GM21717 (cell line): ENCODE measurements around the gene EML2.
"Not testable (repeated sequence)": the region's sequence is repeated elsewhere in the genome, so short reads cannot be mapped to it uniquely, and the experiment has no call there.

Experiments
- ATAC-seq: cut with Tn5 transposase; IDR thresholded peaks from one replicate; pipeline ENCODE4 v1.9.1; 2021; ENCODE audit warnings: mild to moderate bottlenecking, moderate library complexity; ENCODE audit not compliant: unreplicated experiment

EML2 gene

DNA sequence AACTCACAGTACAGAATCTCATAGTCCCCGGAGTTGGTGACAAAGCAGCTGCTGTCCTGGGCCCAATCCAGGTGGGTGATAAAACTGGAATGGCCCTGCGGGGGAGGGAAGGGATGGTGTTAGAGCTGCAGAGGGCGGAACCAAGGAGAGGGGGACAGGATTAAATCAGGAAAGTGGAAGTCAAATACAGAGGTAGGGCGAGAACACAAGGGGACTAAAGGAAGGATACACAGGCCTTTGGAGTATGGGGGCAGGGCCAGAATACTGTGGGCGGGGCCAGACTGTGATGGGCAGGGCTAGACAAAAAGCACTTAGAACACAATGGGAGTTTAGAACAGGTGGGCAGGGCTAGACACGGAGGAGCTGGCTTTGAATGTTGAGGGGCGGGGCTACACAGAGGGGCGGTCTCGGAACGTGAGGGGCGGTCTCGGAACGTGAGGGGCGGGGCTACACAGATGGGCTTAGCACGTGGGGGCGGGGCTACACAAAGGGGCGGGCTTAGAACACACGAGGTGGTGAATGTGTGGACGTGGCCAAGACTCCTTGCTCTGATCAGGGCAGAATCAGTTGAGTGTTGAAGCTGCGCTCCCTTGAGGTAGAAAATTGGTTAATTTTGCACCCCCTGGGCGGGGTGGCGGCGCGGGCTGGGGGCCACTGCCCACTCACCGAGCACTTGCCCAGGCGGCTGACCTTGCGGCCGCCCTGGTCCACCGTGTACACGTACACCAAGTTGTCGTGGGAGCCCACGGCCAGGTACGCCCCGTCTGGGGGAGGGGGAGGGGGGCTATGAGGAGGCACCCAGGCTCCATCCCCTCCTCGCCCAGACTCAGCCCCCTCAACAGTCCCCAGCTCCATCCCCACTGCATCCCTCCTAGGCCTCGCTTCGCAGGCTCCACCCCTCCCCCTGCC lies 23.1 kb downstream of the EML2 start:
- ATAC-seq = no peak

DNA sequence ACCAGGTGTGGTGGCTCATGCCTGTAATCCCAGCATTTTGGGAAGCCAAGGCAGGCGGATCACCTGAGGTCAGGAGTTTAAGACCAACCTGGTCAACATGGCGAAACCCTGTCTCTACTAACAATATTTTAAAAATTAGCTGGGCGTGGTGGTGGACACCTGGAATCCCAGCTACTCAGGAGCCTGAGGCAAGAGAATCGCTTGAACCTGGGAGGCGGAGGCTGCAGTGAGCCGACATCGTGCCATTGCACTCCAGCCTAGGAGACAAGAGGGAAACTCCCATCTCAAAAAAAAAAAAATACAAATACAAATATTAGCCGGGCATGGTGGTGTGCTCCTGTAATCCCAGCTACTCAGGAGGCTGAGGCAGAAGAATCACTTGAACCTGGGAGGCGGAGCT lies 24.1 kb downstream of the EML2 start:
- ATAC-seq = not testable (repeated sequence)

DNA sequence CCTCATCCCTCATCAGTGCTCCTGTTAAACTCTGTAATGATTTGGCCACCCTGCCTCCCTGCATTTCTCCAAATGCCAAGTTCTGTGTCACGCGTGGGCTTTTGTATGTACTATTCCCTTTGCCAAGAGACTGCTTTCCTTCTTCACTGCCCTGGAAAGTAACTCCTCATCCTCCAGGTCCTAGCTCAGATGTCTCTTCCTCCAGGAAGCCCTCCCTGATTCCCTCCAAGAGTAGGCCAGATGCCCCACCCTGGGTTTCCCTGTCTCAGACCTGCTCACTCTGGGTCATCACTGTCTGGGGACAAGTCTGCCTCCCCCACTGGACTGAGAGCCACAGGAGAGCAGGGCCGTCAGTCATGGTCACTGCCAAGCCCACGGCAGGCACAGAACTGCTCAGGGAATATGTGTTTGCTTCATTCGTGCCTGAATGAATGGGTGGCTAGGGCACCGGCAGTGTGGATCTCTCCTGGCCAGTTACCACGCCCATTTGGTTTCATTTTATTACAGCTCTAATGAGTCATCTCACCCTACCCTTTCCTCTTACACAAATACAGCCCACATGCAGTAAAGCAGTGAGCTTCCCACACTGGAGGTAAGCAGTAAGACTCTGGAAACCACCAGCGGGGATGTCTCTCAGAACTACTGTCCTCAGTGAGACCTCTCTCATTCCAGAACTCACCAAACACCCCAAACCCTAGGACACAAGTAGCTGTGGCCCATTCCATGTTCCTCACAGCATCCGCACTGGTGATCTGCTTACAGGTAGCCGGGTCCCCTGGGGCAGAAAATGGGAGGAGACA lies 25.1 kb downstream of the EML2 start:
- no peak for ATAC-seq

DNA sequence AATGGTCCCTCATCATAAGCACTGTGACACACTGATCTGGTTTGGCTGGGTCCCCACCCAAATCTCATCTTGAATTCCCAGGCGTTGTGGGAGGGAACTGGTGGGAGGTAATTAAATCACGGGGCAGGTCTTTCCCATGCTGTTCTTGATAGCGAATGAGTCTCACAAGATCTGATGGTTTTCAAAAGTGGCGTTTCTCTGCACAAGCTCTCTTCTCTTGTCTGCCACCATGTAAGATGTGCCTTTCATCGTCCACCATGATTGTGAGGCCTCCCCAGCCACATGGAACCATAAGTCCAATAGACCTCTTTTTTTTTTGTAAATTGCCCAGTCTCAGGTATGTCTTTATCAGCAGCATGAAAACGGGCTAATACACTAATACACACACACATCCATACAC lies 30.2 kb downstream of the EML2 start:
- ATAC-seq = no peak

DNA sequence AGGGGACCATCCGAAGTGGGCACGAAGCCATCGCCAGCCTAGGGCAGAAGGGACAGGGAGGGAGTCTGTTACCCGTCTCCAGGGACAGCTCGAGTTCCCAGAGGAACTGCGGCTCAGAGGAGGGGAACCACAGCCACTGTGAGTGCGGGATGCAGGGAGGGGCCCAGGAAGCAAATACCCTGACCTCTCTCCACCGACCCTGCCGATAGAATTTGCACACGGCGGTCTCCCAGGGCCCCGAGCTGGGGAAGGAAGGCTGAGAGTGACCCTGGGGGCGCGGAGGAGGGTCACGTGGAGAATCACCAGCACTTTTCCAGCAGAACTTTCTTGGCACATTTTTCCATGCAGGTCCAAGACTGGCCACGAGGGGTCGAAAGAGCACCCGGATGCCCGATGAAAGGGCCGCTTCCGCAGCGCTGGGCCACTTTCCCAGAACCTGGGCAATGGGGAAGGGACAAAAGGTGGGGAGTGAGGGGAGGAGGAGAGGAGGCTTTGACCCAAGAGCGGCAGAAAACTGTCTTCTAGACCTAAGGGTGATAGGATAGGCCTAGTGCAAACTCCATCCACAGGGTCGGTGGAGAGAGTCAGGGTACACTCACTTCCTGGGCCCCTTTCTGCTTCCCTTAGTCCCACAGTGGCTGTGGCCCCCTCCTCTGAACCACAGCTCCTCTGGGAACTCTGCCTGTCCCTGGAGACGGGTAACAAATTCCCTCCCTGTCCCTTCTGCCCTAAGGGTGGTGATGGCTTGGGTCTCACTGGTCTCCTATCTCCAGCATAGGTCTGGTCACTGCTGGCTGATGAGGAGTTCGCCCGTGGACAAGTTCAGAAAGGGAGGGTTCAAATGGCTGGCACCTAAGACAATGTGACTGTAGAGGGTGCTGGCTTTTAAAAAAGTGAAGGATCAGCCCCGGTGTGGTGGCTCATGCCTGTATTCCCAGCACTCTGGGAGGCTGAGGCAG lies 31.8 kb downstream of the EML2 start:
- no peak for ATAC-seq

DNA sequence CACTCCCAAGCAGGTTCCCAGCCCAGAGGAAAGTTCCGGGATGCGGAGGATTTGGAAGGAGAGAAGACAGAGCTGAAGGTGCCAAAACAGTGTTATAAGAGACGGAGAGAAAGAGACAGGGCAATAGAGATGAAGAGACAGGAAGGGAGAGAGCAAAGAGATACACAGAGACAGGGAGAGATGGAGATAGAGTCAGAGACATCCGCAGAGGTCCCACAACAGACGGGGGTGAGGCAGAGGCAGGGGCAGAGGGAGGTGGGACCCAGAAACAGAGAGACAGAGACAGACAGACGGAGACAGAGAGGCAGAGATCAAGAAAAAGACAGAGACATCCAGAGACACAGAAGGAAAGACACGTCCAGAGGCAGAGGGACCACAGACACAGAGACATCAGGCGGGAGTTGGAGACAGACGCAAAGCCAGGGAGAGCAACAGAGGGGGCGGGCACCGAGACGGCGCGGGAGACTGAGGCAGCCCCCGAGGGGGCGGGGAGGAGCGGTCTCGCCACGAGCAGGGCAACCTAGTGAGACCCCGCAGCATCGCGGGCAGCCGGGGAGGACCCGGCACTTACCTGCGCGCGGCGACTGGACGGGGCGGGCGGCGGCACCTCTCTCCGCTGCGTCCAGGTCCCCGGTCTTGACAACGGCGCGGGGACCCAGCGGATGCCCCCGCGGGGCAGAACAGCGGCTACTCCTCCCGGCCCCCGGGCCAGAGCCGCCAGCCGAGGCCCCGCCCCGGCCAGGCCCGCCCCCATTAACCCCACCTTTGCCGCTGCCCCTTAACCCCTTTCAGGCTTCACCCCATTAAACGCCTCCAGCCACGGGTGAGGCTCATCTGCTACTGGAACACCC lies 37.4 kb downstream of the EML2 start, which contains the start of gene GPR4:
GPR4 (minus strand) TSS at position 689 of the 851 bp plus-strand sequence. CDS start 10,346 bp downstream, outside the sequence.
- no peak for ATAC-seq

DNA sequence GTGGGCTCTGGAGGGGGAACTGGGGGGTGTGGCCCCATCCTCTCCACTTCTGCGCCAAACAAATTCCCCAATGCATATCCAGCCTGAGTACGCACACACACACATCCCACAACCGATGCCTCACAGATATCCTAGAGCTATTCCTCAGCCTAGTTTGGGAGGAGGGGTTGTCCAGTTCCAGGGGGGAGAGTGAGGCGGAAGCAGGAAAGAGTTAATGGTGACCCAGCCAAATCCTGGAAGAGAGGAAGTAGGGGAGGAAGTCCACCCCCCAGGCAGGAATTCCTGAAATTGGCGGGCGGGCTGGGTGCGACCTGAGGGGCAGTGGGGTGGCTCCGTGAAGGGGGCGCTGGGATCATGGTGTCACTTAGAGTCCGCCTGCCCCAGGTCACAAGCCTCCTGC lies 38.1 kb downstream of the EML2 start:
- no peak for ATAC-seq

DNA sequence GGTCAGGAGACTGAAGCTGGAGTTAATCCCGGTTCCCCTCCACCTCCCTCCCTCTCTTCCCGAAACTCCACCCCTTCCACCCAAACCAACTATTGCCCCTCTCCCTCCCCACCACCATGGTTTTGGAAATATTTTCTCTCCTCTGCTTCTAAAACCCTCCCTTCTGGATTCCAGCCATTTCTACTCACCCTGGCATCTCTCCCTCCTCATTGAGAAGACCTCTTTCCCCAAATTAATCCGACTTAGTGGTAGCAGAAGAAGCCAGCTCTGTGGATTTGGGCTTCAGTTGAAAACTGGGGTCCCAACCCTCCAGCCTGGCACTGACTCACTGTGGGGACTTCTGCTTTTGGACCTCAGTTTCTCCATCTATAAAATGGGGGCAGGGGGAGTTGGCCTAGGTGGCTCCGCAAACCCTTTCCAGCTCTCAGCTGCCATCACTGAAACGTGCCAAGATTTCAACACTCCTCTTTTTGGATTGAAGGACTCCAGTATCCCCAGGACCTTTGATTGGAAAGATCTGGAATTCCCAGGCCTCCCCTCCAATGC lies 38.8 kb downstream of the EML2 start:
- no peak for ATAC-seq

DNA sequence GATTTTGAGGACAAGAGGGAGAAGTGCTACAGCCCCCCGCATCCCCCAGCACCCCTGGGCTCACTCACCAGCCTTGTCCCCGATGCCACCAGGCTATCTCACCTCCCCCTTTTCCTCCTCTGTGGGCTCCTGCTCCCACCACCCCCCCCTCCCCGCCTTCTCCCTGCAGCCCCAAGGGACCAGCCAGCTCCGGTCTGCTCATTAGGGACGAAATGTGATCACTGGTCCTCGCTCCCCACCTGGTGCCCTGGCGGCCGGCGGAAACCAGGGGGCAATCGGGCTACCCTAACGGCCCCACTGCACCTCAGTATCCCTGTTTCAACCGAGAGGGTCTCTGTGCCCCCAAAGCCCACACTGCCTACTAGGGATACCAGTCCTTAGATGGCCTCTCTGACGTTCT lies 39.9 kb downstream of the EML2 start:
- ATAC-seq = no peak

DNA sequence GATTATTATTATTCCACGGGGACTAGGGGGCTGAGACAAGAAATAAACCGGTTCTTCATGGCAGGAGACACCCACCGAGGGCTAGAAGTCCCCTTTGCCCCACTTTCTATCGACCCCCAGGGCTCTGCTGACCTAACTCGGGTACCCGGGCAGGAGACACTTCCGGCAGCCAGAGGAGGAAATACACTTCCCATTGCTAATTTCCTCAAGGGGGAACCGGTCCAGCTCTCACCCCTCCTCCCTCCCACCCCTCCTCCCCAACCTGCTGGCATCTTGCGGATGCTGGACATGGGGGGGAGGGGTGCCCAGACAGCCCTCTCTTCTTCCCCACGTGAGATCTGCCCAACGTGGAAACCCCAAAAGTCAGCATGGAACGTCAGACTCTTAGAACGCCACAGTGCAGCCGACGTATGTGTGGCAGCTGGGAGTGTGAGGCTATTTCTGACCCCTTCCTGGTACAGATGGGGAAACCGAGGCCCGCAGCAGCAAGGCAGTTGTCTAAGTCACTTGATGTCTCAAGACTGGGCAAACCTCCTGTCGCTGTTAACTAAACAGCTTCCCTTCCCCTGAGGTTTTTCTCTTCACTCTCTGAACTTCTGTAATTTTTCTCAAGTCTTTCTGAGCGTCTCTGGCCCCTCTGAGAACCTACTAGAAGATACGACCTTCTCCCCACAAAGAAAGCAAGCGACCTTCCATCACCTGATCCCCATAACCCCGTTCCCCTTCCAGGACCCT lies 40.8 kb downstream of the EML2 start:
- ATAC-seq = no peak

DNA sequence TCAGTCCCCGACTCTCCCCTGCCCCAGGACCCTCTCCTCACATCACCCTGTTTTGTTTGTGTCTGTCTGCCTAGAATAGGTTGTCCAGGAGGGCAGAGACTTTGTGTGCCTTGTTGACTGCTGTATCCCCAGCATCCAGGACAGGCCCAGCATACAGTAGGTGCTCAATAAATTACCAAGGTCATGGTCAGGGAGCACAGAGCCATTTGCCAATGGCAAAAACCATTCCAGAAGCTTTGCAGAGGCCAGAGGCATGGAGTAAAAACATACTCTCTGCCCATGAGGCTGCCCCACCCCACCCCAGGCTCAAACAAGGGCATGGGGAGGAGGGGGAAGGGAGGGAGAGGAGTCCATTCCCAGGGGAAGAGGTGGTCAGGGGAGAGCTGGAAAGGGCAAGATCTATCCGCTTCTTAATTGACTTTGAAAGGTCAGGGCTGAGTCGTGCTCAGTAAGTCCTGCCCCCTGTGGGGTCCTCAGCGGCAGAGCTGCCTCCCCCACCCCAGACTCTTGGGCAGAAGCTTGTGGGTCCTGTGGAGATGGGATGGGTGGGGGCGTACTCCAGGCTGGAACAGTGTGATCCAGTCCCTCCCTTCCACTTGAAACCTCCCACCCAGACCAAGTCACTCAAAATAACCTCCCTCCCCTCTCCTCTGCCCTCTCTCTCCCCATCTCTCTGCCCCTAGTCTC lies 41.6 kb downstream of the EML2 start:
- no peak for ATAC-seq

DNA sequence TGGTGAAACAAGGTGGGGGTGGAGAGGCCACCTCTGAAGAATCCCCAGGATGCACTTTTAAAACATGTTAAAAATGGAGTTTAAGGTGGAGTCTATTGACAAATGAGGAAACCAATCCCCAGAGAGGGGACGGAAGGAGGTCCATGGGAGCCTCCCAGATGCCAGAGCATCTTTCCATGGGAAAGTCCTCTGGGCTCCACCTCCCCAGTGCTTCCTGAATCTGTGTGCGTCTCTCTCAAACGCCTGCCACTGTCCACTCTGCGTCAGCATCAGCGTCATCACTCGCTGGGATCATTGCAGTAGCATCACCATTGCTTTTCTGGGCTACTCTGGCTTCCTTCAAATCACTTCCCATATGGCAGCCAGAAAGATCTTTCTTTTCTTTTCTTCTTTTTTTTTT lies 43.4 kb downstream of the EML2 start:
- no peak for ATAC-seq

DNA sequence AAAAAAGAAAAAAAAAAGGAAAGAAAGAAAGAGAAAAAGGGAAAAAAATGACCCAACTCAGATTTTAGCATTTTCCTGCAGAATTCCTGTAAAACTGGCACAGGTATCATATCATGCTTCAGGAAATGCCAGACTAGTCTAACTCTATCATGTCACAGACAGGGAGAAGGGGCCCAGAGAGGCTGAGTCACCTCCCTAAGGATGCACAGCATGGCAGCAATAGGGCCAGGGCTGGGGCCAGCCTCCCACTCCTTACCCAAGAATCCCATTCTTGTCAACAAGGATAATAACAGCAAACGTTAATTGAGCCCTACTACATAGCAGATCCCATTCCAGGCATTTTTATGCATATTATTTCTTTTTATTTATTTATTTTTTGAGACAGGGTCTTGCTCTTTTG lies 45.7 kb downstream of the EML2 start:
- no peak for ATAC-seq

DNA sequence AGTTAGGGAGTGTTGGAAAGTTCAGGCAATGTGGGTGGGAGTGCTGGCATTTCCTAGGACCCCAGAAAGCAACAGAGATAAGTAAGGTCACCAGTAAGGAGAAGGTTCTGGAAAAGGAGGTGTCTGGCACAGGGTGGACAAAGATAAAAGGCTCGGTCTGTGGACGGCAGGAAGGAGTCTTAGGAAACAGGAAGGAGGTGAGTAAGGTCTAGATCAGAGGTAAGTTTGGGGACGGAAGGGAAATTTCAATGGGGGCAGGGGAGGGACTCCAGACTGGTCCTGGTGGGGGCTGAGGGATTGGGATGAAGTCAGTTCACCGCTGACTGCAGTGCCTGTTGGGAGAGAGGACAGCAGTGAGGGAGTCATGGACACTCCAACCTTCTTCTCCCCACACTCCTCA lies 46.8 kb downstream of the EML2 start:
- no peak for ATAC-seq

DNA sequence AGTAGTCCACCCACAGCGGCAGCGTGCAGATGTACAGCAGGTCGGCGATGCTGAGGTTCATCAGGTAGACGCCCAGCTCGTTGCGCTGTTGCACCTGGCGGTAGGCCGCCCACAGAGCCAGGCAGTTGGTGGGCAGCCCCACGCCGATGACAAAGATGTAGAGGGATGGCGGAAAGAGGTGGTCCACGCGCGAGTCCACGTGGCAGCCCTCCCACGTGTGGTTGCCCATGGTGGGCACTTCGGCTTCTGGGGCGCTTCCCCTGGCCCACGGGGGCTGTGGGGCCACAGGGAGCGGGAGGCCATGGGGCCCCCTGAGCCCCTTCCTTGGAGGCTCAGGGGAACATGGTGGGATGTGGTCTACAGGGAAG lies 47.6 kb downstream of the EML2 start:
- ATAC-seq = no peak

DNA sequence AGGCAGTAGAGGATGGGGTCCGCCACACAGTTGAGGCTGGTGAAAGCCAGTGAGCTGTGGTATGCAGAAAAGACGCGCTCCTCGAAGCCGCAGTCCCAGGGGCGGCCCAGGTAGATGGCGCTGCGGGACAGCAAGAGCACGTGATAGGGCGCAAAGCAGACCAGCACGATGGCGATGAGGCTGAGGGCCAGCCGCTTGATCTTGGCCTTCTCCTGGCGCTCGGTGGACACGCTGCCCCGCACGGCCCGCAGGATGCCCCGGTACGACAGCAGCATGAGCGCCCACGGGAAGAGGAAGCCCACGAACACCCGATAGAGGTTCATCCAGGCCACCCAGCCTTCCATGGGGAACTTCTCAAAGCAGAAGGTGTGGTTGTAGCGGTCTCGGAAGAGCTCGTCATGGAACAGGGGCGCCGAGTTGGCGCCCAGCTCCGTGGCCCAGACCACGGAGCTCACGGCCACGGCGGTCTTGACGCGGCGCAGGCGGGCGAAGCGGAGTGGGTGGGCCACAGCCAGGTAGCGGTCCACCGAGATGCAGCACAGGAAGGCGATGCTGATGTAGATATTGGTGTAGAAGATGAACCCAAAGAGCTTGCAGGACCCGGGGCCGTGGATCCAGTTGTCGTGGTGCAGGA lies 48.1 kb downstream of the EML2 start:
- ATAC-seq = no peak

DNA sequence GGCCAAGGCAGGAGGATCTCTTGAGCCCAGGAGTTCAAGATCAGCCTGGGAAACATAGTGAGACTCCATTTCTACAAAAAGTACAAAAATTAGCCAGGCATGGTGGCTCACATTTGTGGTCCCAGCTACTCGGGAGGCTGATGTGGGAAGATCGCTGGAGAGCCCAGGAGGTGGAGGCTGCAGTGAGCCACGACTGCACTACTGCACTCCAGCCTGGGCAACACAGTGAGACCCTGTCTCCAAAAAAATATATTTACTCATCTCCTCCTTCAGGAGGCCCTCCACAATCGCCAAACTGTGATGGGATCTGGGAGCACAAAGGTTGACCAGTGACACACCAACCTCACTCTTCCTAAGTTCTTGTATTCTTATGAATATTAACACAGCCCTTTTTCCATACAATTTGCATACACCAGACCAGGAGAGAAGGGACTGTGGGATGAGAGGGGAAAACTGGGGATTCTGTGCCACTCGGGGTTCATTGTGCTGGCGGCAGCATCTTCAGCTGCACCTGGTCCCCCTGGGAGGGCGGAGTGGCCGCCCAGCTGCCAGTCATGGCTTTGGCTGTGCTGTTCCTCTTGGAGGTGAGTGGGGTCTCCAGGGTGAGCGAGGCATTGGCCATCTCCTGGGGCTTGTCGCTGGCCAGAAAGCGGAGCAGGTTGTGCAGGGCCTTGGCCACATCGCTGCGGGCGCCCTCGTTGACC lies 48.7 kb downstream of the EML2 start:
- no peak for ATAC-seq
